Midbrain (tissue), 1 donor: ENCODE results near the gene KSR2.
"Not testable (repeated sequence)": the region's sequence is repeated elsewhere in the genome, so short reads cannot be mapped to it uniquely, and the experiment has no call there.

Experiments
- DNase-seq: peaks from one replicate; lab custom pipeline; 2025; lab: John Stamatoyannopoulos, UW

The KSR2 gene

DNA sequence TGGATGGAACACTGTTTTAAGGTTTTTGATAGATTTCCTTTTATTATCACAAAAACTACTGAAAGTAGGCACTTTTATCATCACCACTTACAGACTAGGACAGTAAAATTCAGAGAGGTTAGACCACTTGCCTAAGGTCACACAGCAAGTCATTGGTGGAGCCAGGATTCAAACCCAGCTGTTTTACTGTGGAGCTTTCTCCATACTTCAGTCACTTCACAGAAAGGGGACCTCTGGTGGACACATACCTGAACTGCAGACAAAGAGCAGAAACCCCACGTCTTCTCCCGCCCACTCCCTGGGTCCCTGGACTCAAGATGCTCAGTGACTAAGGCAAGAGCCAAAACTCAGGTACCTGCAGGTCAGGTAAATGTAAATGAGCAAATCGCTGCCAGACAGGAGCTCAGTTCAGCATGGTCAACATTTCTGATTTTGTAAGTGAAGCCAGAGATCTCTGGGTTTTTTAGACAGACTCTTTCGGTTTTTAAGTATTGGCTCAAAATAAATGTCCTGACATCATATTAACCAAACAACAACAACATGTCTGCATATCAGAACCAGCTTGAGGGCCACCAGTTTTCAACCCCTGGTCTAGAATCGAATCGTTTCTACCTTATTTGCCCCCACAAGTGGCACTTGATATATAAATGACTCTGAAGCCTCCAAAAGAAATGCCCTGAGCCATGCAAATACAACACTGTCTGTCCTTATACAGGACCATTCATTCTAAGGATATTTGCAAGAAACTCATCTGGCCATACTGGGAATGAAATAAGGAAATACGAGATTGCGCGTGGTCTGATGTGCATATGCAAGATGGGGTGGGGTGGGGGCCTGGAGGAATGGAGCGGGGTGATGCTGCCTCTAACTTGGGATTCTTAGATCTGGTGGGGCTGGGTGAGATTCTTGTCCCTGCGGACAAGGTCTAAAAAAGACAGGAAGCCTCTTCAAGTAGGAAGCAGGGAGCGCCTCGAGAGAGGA is 110.9 kb downstream of the KSR2 start:
- peak; percentile 4 for DNase-seq

DNA sequence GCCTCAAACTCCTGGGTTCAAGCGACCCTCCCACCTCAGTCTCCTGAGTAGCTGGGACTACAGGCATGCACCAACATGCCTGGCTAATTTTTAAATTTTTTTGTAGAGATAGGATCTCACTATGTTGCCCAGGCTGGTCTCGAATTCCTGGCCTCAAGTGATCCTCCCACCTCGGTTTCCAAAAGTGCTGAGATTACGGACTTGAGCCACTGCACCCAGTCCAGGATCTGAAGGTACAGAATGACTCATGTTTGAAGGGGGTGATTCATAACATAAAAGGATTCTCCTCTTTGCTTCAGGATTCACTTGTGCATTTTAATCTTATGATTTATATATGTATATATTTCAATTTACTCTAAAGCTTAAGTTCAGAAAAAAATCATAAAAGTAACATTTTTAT is 111.7 kb downstream of the KSR2 start:
- DNase-seq: not testable (repeated sequence)

DNA sequence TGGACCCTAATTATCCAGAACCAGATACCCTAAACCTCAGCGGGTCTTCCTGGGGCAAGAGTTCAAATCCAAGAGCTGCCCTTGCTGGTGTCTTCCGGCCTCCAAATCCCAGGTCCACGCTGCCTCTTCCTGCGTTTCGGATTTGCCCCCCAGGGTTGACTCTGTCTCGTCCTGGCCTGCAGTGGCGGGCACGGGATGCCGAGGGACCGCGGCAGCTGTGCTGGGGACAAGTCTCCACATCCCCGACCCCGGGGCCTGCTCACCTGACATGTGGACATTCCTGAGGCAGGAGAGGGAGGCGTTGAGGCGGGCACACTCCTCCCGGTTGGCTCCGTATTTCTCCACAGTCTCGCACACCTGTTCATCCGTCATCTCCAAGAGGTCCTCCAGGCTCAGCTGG is 113.6 kb downstream of the KSR2 start:
- DNase-seq: no peak

DNA sequence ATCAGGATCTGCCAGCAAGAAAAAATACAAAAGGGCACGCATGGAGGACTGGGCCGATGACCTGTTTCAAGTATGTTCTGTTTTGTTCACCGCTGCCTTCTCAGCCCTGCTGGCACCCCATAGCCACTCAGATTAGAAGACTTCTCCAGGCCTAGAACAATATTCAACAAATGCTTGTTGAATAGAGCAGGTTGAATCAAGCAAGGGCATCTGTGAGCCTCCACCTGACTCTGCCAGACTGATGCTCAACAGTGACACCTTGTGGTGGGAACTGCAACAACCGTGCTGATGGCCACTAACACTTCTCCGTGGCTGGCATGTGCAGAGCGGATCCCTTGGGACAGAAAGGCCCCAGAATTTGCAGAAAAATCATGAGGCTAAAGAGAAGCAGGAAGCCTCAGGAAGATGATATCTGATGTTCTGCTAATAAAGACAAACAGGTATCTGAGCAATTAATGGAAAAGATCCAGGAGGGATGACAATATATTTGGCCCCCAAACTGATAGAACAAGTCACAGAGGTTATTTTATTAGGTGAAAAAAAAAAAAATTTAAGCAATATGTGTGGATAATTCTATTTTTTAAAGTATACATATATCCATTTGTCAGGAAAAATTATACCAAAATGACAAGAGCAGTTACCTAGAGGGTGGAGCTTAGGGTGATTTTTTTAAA is 114.3 kb downstream of the KSR2 start:
- DNase-seq: no peak

DNA sequence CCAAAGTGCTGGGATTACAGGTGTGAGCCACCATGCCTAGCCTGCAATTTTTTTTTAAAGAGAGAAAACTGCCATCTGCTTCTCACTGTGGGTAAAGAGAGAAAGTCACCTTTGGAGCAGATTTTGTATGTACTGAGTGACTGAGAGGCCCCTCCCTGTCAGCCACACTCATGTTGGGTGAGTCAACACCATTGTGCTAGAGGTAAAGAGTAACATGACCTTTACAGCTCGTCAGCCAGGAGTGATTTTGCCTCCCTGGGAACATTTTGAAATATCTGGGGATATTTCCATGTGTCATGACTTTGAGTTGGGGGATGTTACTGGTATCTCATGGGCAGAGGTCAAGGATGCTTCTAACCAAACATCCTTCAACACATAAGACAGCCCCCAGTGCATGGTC is 115.2 kb downstream of the KSR2 start:
- DNase-seq: no peak

DNA sequence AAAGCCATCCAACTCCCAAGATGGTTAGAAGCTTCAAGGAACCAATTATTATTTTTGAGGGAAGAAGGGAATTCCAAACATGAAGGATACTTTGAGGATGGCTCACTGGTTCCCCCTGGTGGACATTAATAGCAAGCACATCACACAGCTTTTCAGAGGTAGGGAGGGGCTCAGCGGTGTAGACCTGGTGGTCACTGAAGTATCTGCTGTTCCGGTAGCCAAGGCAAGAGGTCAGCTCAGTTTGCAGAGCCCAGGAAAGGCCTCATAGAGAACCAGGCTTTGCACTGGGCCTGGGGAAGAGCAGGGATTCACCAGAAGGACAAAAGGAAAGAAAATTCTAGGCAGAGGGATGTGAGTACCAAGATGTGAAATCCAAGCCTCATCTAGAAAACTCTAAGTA is 118.7 kb downstream of the KSR2 start:
- peak; percentile 21 for DNase-seq

DNA sequence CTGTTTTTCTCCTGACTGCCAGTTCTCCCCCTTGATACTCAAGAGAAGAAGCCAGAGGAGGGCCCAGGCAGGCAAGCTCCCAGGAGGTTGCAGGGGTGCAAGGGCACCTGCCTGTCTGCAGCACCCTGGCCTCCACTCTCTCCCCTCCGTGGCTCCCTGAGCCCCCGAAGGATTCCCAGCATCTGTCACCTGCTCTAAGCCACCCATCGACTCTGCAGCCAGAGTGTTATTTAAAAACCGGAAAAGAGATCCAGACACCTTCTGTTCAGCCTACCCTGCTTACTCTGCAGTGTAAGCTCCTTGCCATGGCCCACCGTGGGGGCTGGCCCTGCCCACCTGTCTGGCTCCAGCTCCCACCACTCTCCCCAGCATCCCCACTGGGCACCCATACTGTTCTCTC is 121.4 kb downstream of the KSR2 start:
- no peak for DNase-seq

DNA sequence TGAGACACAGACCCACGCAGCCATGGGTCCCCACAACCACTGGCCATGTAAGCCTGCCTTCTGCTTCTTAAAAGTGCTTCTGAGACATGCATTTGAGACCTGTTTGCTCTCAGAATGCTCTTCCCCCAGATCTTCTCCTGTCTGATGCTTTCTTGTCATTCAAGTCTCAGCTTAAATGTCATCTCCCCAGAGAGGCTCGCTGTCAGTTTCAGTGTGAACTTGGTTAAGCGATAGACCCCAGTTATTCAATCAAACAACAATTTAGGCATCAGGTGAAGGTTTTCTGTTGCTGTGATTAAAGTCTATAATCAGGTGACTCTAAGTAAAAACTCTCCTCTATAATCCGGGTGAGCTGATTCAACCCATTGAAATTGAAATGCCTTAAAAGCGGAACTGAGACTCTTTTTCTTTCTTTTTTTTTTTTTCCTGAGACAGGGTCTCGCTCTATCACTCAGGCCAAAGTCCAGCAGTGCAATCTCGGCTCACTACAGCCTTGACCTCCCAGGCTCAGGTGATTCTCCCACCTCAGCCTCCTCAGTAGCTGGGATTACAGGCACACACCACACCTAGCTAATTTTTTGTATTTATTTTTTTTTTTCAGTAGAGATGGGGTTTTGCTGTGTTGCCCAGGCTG is 123.4 kb downstream of the KSR2 start:
- no peak for DNase-seq

DNA sequence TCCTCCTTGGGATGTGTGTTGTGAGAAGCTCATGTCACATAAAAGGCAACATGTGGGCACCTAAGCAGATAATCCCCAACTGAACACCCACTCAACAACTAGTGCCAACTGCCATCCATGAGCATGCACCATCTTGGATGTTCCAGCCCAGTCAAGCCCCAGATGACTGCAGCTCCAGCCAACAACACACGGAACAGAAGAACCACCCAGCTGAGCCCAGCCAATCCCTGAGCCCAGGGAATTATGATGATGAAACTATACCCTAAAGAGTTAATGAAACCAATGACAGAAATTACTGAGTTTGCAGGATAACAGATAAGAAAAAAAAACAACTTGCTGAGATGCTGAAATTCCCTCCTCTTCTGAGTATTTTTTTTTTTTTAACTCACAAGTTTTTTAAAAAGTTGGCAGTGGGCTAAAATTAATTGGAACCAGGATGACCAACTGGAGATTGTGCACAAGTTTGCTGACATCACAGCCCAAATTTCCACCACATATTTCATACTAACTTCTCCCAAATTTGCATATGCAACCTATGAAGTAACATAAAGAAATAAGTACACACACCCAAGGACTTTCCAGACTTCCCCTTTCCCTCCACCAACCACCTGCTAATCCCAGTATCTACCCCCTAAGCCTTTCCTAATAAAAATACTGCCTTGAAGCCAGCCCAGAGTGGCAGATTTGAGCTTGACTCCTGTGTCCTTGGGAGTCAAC is 124.5 kb downstream of the KSR2 start:
- DNase-seq: no peak

DNA sequence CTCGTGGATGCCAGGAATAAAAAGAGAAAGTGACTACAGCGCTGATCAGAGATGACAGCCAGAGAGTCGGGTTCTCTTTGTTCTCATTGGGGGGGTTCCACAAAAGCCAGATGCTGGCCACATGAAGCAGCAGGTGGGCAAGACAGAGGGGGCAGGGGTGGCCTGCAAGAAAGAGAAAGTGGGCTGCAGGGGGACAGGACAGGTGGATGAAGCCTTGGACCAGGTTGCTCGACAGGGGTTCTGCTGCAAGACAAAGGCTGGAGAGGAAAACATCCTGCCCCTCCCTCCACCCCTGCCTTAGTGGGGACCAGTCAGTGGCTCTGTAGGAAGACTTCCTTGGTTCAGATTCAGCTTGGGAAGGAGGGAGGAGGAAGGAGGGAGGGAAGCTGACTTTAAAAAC is 126.2 kb downstream of the KSR2 start:
- no peak for DNase-seq

DNA sequence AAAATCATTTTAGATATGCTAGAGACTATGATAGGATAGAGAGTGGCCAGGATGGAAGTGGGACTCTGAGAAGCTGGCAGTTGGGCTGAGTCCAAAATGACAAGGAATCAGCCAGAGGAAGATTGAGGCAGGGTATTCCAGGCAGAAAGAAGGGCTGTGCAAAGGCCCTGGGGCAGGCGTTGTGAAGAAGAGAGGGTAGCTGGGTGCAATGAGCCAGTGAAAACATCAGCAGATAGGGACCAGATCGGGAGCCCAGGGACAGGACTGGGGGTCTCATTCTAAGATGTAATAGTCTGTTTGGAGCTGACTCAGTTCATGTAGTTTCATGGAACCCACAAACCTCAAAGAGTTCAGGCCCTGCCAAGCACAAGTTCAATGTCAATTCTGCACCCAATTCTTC is 126.6 kb downstream of the KSR2 start:
- DNase-seq: no peak

DNA sequence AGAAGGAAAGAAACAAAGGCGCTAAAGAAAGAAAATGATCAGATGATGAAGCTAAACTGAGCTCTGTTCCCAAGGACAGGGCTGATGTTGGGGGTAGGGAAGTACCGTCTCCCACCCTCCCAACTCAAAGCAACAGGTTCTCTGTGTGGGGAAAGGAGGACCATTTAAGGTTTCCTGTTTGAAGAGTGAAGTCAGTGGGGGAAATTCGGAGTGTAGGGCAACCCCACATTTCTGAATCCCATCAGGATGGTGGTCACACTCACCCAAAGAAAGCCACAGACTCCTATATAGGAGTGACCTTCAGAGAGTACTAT is 131.1 kb downstream of the KSR2 start:
- DNase-seq: no peak

DNA sequence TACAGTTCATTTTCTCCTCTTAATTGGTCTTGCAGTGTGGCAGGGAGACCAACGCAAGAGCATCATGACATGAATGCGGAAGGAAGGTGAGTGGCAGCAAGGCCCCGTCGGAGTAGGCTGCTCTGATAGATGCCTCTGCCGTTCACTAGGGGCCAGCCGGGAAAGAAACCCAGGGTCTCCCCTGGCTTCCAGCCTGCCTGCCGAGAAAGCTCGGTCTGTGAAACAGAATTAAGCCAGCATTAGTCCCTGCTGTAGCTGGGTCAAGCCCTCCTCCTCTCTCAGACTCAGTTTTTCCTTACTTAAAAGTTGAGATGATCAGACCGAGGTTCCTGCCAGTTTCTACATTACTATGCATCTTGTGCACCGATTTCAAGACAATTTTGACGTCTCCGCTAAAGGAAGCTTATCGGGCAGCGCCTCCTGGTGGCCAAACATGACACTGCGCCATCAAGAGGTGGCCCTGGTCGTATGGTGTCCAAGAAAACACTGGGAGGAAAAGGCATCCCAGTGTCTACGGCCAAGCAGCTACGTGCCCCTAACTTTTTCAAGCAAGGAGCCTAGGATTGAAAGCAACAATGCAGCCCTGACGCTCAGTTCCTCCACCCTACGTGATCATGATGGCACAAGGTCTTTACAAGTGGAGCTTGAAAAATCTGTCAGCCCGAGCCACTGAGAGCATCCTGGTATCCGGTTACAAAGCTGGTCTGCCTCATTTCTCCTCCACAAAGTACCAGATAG is 131.6 kb downstream of the KSR2 start:
- peak; percentile 81 for DNase-seq

DNA sequence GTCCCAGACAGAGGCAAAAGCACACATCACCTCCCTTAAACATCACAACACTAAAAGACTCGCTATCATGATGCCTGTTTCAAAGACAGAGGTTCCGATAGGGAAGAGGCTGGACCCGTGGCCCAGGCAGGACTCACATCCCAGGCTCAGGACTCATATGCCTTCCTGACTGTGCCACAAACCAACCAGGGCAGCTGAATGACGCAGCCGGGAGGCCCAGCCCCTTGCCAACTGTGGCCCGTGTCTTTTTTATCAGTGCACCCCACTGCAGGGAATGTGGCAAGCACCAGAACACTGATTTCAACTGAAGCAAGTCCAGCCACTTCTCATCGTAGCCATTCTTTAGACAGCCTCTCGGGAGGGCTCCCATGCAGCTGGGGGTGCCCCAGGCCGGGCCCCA is 132.3 kb downstream of the KSR2 start:
- DNase-seq: no peak

DNA sequence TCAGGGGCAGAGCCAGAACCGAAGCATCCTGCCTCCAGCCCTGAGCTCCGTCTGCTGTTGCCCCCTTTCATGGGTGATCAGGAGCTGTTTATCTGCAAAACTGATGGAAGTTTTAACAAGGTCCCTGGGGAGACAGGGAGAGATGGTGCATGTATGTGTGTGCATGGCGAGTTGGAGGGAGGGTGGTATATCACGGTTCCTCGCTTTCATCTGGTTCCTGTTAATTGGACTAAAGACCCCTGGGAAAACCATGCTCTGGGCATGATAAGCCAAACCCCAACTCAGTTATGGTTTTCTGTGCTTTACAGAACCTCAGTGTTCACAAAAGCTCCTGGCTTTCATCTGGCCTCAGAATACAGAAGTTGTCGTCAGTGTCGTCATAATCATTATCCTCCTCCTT is 133.6 kb downstream of the KSR2 start:
- DNase-seq: no peak

DNA sequence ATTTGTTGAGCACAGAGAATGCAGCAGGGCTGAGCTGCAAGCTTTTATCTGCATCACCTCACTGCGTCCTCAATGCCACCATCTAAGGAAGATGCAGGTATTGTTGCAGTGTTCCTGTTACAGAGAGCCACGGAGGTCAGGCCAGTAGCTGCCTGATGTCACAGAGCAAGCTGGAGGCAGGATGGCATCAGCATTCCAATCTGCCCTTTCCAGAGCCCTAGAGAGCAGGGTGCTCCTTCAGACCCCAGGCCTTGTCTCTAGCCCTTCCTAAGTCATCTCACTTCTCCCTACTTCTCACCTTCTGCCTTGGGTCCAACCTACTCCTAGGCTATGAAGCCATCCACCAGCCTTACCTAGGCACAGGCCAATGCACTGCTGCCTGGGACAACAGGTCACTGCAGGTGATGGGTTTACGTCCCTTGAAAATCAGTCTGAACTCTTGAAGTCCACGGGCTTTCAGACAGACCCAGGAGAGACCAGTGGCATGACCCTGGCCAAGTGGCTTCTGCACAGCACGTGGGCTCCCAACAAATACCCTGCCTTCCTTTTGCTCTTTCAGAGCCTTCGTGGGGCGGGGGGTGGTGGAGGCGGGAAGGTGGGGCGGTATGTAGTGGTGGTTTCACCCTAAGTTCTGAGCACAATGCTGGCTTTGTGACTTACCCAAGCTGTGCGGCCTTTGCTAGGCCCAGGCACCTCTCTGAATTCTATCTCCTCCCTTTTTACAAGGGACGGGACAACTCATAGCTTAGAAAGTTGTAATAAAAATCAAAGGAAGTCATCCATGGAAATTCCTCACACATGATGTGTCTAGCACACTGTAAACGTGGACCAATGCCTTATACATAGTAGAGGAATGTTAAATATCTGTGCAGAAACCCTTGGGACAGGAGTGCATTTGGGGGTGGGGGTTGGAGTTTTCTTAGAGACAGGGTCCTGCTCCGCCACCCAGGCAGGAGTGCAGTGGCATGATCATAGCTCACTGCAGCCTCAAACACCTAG is 136.0 kb downstream of the KSR2 start:
- no peak for DNase-seq

DNA sequence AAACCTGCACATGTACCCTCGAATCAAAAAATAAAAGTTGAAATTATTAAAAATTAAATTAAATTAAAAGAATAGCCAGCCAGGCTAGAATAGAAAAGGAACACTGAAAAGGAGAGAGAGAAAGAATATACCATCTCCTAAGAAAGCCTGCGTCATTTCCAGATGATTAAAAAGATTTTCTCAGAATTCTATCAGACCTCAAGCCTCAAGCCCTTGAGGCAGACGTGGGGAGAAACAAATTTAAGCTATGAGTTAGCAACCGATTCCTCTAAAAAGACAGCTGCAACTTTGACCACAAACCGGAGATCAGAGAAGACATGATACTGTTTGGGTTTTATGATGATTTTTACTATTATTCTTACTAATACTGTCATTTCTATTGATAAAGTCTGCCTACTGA is 138.3 kb downstream of the KSR2 start:
- no peak for DNase-seq

DNA sequence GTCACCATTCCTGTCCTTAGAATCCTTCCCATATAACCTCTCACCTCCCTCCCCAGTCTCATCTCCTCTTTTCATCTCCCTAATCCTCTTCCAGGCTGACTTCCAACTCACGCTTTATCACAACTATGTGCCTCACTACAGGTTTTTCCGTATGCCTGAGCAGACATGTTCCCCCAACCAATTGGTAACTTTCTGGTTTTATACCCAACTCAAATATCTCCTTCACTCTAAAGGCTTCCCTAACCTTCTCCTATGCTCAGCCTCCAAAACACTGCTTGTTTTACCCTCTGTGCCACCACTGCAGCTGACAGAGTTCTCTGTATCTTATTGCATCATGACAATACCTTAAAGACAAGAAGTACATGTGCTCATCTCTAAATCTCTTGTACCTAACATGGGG is 139.7 kb downstream of the KSR2 start:
- DNase-seq: no peak

DNA sequence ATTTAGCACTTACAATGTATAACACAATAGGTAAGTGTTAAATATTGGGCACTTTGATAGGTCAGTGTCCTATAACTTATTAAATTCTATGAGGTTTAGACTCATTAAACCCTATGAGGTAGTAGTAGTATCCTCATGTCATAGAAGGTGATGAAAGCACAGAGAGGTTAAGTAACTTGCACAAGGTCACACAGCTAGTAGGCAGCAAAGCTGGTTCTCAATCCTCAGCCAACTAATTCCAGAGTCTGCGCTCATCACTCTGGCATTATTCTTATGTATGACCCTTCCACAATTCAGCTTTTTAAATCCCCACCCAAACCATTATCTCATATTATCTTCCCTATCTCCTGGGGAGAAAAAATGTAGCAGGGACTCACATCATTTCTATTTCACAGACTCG is 141.1 kb downstream of the KSR2 start:
- DNase-seq: no peak

DNA sequence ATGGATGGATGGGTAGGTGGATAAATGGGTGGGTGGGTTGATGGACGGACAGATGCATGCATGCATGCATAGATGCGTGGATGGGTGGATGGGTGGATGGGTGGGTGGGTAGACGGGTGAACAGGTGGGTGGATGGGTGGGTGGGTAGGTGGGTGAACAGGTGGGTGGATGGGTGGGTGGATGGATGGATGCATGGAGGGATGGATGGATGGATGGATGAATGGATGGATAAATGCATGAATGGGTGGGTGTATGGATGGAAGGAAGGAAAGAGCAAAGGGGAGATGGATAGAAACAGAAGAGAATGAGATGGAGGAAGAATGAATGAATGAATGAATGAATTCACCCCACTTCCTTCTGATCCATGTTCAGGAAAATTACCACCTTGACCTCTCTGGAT is 143.0 kb downstream of the KSR2 start:
- DNase-seq: no peak
